ENCODE data around the gene PROB1.
"Not testable (repeated sequence)": the region's sequence is repeated elsewhere in the genome, so short reads cannot be mapped to it uniquely, and the experiment has no call there.

The PROB1 gene

DNA sequence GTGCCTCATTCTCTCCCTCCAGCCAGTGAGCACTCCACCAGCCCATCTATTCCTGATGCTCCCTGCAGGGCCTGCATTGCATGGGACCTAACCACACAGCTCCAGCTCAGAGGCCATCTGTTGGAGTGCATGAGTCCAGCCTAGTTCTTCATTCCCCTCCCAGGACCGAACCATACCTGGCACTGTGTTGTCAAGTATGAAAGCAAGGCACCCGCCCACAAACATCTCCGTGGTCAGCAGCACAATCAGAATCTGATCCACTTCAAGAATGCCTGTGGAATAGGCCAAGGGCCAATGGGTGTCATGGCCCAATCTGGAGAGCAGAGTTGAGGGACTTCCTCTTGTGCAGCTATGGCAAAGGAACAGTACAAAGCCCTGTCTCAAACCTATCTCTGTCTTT lies 17.7 kb downstream of the PROB1 start:
- no peak for DNase-seq

DNA sequence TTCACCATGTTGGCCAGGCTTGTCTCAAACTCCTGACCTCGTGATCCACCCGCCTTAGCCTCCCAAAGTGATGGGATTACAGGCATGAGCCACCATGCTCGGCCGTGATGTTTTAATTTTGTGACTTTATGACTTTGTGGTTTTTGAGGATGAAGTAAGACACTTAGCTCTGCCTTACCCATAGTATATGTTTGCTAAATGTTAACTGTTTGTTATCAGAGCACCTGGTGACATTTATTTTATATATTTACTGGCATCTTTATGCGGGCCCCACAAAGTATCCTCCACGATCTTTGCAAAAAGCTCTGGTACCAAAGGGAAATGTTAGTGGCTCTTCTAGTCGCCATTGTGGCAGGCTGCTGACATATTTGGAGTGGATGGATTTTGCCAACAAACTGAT lies 18.5 kb downstream of the PROB1 start:
- DNase-seq, result no peak

DNA sequence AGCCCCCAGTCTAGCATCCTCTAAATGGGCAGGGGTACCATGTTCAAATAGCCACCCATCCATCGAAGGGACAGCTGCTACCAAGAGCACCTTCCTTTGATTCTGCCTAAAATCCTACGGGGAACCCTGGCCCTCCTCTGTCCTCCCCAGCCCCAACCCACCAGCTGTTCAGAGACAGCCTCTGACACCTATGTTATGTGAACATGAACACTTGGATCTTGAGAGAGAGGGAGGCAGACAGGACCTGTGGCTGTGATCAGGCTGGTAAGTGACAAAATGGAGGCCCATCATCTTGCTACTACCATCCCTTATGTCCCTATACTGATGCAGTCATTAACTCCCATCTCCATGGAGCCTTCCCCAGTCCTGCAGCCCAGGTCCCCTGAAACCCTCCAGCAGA lies 20.0 kb downstream of the PROB1 start:
- DNase-seq, result no peak

DNA sequence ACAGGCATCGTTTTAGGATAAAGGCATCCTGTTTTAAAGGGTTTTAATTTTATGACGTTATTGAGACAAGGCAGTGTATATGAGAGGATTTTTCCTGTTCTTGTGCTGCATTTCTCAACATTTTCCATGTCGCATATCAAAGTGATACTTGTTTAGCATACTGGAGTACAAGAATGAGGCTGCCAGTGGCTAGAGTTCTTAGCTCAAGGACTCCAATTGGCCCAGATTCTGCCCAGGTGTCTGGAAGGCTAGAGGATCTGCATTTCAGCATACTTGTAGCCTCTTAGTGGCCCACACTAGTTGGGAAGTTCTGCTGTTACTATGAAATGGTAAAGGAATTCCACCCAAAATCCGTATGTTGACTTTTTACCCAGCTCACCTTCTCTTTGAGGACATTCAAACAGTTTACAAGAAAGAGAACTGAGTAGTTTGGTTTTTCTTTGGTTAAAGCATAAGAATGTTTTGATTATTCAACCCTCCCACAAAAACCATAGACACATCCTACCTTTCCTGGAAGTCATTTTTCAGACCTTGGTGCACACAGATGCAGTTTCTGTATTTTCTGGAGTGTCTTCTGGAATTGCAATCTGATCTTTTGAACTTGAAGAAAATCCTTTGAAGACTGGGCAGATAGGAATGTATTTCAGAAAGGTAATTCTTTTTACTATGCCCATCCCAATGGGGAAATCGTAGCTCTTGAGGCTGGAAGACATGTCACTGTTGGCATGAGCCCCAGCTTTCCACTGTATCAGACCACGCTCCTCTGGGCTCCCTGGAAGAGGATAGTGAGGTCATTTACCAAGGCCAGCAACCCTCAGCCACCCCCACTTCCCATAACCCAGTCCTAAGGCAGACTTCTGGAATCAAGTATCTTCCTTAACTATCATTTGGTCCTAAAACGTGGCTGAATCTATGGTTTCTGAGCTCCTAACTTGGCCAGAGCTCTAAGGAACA lies 23.1 kb downstream of the PROB1 start:
- no peak for DNase-seq

DNA sequence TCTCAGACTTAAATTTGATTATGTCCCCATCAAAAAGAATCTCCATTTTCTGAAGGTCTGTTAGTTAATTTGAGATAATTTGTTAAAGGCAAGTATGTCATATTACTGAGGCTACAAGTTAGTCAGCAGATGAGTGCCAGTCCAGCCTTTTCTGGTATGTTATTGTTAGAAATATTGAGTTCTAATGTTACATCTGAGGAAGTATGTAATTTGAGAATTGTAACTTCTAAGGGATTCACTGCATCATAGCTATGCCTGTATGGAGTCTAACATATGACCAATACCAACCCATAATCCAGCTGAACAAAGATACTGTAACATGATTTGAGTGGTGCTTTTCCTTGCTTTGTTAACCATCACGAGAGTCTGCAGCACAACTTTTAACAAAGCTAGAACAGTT lies 25.7 kb downstream of the PROB1 start:
- no peak for DNase-seq

DNA sequence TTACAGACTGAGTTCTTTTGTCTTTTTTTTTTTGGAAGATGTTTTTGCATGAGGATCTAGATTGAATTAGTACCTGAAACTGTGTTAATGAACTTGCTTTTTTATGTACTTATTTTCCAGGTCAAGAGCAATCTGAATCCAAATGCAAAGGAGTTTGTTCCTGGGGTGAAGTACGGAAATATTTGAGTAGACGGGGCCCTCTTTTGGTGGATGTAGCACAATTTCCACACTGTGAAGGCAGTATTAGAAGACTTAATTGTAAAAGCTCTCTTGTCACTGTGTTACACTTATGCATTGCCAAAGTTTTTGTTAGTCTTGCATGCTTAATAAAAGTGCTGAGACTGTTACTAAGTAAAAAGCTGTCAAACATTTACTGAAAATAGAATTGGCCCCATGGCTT lies 26.3 kb downstream of the PROB1 start:
- no peak for DNase-seq

DNA sequence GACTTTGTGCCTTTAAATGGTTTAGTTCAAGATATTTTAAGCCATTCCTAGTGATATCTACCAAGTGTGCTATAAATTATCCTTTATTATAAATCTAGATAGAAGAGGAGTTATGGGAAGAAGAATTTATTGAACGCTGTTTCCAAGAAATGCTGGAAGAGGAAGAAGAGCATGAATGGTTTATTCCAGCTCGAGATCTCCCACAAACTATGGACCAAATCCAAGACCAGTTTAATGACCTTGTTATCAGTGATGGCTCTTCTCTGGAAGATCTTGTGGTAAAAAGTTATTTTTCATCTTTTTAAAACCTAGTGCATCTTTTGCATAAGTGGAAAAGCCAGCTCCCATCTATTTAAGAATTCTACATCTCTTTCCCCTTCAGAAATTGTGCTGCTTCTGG lies 30.4 kb downstream of the PROB1 start:
- no peak for DNase-seq

DNA sequence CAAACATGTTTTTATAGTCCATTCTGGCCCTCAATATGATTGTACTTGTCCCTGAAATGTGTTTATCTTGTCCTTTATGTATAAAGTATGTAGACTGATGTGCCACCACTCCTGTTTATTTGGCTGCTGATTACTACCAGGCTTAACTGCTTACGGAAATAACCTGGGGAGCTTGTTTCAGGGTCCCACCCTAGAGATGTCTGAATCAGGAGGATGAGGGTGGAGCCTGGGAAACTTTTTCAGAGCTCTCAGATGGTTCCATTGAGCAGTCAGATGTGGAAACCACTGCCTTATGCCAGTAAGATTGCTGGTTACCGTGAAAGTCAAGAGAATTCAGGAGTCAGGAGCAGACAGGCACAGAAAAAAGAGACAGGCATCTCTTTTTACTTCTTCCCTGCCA lies 31.0 kb downstream of the PROB1 start:
- DNase-seq, result no peak

DNA sequence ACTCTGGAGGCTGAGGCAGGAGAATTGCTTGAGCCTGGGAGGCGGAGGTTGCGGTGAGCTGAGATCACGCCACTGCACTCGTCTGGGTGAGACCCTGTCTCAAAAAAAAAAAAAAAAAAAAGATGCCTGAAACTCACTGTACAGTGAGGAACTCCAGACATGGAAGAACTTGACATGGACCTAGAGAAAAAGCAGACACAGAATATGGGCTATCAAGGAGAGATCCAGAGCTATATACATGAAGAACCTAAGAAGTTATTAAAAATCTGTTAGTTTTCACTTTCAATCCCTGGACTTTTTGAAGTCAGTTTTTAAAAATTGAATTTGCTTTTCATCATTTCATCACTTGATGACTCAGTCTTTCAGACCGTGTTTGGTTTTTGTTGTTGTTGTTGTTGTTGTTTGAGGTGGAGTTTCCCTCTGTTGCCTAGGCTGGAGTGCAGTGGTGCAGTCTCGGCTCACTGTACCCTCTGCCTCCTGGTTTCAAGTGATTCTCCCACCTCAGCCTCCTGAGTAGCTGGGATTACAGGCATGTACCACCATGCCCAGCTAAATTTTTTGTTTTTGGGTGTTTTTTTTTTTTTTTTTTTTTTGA lies 33.0 kb downstream of the PROB1 start:
- DNase-seq, result no peak

DNA sequence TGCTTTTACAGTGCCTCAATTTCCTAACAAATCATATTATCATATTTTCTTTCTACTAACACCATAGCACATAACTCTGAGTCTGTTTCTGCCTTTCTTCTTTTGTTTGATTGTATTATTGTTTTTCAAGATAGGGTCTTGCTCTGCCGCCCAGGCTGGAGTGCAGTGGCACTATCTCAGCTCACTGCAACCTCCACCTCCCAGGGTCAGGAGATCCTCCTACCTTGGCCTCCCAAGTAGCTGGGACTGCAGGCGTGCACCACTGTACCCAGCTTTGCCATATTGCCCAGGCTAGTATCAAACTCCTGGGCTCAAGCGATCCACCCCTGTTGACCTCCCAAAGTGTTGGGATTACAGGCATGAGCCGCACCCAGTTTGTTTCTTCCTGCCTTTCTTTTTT lies 34.5 kb downstream of the PROB1 start:
- no peak for DNase-seq

DNA sequence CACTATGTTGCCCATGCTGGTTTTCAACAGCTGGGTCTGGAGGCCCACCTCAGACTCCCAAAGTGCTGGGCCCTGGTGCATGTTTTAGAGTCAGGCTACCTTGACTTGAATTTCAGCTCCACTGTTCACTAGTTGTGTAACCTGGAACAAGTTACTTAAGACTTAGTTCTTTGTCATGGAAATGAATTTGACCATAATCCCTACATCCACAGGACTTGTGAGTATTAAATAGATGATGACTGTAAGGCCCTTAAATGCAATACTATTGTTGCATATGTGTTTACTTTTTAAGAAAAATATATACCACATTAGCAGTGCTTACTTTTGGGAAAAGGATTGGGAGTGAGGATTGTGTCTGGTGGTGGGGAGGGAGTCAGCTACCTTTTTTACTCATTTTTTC lies 36.8 kb downstream of the PROB1 start:
- no peak for DNase-seq

DNA sequence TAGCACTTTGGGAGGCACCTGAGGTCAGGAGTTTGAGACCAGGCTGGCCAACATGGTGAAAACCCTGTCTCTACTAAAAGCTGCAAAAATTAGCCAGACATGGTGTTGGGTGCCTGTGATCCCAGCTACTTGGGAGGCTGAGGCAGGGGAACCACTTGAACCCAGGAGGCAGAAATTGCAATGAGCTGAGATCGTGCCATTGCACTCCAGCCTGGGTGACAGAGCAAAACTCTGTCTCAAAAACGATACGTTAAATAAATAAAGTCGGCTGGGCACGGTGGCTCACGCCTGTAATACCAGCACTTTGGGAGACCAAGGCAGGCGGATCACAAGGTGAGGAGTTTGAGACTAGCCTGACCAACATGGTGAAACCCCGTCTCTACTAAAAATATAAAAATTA lies 39.0 kb downstream of the PROB1 start:
- DNase-seq, result not testable (repeated sequence)

DNA sequence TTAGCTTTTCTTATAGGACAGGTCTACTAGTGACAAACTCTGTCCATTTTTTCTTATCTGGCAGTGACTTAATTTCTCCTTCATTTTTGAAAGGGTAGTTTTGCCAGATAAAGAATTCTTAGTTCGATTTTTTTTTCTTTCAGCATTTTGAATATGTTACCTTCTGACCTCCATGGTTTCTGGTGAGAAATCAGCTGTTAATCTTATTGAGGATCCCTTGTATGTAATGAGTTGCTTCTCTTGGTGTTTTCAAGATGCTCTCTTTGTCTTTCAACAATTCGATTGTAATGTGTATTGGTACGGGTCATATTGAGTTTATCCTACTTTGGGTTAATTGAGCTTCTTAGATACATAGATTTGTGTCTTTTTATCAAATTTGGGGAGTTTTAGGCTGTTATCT lies 40.7 kb downstream of the PROB1 start:
- no peak for DNase-seq

DNA sequence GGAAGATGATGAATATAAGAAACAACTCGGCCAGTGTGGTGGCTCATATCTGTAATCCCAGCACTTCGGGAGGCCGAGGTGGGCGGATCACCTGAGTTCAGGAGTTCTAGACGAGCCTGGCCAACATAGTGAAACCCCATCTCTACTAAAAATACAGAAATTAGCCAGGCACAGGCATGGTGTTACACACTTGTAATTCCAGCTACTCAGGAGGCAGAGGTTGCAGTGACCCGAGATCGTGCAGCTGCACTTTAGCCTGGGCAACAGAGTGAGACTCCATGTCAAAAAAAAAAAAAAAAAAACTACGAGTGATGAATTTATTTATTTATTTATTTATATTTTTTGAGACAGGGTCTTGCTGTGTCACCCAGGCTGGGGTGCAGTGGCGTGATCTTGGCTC lies 47.0 kb downstream of the PROB1 start:
- not testable (repeated sequence) for DNase-seq

DNA sequence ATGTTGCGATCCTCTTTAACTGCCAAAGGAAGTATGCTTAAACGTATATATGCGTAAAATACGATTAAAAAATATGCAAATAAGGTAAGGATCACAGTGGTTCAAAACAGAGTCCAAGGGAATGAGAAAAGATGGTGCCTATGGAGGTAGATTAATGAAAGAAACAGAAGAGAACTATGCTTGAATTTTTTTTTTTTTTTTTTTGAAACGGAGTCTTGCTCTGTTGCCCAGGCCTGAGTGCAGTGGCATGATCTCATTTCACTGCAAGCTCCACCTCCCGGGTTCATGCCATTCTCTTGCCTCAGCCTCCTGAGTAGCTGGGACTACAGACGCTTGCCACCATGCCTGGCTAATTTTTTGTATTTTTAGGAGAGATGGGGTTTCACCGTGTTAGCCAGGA lies 49.5 kb downstream of the PROB1 start:
- not testable (repeated sequence) for DNase-seq

DNA sequence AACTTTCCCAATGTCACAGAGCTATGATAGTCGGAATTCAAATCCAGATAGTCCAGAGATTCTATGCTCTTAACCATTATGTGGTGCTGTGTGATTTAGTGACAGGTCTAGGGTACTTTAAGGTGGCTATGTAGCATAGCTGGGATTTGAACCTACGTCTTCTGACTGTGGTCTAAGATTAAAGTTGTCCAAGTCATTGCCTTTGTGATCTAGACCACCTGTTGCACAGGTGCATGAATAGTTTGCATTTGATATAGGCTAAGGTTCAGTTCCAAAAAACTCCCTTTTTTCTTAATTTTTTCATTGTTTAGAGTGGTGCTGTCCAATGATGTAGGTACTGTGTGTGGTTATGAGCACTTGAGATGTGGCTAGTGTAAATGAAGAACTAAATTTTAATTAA lies 50.7 kb downstream of the PROB1 start:
- DNase-seq, result no peak

DNA sequence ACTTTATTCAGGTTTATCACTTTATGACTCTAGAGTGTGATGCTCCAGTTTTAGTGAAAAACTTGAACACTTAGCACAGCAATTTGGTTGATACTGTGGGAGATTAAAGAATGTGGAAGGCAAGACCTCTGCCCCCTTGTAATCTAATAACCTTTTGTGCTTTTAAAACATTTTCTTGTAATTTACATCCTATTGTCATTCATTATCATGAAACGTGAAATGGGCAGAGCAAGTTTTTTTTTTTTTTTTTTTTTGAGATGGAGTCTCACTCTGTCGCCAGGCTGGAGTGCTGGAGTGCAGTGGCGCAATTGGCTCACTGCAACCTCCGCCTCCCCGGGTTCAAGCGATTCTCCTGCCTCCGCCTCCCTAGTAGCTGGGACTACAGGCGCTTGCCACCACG lies 51.4 kb downstream of the PROB1 start:
- DNase-seq, result no peak

DNA sequence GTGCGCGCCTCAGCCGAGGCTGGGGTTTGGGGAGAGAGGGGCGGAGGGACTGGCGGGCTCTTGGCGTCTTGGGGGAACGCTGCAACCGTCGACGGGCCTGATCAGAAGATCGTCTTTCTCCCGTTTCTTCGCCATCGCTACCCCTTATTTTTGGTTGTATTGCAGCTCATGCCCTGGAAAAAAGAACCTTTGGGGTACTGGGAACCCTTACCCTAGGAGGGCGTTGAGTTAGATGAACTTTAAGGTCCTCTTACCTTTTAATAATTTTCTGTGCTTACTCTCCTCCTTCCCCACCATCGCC lies 52.5 kb downstream of the PROB1 start:
- no peak for DNase-seq

DNA sequence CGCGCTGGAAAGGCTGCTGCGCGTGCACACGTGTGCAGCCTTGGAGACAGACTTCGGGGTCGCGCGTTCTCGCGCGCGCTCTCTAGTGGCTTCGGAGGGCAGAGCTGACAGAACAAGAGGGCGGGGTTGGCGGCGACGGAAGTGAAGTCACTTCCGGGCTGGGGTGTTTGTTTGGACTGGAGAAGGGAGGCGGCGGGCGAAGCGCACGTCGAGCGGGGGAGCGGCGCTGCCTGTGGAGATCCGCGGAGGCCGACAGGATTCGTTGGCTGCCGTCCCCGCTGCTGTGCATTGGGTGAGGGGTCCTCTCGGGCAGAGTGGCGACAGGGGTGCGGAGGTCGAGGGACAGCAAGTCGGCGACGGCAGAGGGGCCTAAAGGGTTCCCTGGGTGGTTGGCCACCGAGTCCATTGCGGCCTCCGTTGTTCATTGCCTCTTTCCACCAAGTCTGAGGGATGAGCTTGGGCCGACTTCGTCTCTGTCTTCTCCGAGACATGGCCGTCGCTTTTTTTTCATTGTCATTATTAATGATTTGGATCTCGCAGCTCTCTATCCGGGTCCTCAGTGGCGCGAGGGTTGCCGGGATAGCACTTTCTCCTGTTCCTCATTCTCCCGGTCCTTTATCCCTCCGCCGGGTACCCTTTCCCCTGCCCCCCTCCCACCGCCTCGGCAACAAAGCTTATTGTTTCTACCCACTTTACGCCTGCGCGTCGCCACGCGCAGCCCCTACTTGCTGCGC lies 53.0 kb downstream of the PROB1 start, which contains the start of gene PAIP2:
Gene PAIP2 (plus strand): TSS at position 166 of the 734 bp plus-strand sequence. CDS start 21,931 bp downstream, outside the sequence.
- peak; percentile 94 for DNase-seq

DNA sequence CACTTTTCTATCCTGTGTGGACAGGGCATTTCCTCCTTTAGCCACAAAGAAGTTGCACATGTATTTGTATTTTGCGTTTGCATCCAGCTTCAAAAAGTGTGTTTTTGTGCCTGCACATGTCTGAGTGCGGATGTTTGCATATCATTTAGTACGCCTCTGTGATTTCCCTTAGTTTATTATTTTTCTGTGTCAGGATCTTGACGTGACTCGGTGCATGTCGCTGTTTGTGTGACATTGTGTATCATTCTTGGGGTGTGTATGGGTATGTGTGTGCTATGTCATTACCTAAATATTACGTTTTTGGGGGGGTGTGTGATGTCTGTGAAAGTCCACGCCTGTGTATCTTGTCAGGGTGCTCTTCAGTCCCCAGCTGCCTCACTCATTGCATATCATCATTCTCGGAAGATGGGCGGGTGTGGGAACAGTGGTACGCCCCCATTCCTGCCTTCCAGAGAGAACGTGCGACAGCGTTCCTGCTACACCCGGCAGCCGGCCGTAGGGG lies 53.7 kb downstream of the PROB1 start:
- DNase-seq, result no peak

Data from NCI-H146 (cell line).